Activated CD4-positive, alpha-beta memory T cell treated with anti-CD3 and anti-CD28 coated beads for 36 hours (primary cell): Measurements from ENCODE around the gene GLRA3. TPM values are rescaled to one million over a fixed set of nuclear protein-coding genes. Genes with fewer than 3 reads are reported as not detected.
A peak's percentile ranks its signal among the peaks of the same experiment; 100 is the strongest.

ENCODE experiments used
- CTCF ChIA-PET: fragments of 350-600 bp; sonication (Branson Sonifier 250); formaldehyde crosslinking; loops from one replicate; lab custom pipeline; 2021; ENCODE audit warnings: antibody characterized with exemption, inconsistent platforms; lab: Charles Lee
- POLR2A ChIA-PET: fragments of 350-600 bp; sonication (Branson Sonifier 250); formaldehyde crosslinking; loops from one replicate; lab custom pipeline; 2021; ENCODE audit warnings: antibody characterized with exemption; lab: Charles Lee
- DNase-seq: peaks from one replicate; pipeline ENCODE4 v3.0.0-alpha.2; 2020
- H3K27ac Mint-ChIP-seq: one replicate; pipeline ENCODE4 v1.8.0; 2021; ENCODE audit warnings: mixed read lengths
- H3K27me3 Mint-ChIP-seq: one replicate; pipeline ENCODE4 v1.8.0; 2021; ENCODE audit warnings: mixed read lengths
- H3K36me3 Mint-ChIP-seq: one replicate; pipeline ENCODE4 v1.8.0; 2021; ENCODE audit warnings: mixed read lengths
- H3K4me1 Mint-ChIP-seq: one replicate; pipeline ENCODE4 v1.8.0; 2021; ENCODE audit warnings: low read depth, mixed read lengths
- H3K4me3 Mint-ChIP-seq: one replicate; pipeline ENCODE4 v1.8.0; 2021; ENCODE audit warnings: mild to moderate bottlenecking, mixed read lengths
- H3K9me3 Mint-ChIP-seq: one replicate; pipeline ENCODE4 v1.8.0; 2021; ENCODE audit warnings: mixed read lengths
- intact Hi-C: fragments of 100-400 bp; cut with micrococcal nuclease; formaldehyde crosslinking; loops from one replicate; pipeline ENCODE4 v1.15.1; 2023
- total RNA-seq, 2 experiments: library from RNA; stranded (reverse); gene quantifications; one replicate each; pipeline ENCODE4 v1.2.3, GENCODE V29; 2021

The GLRA3 gene
- total RNA-seq, 2 experiments from 2014 or later = not detected

GRCh38 chr4:174746710-174747109 lies 82.3 kb downstream of the GLRA3 start:
- H3K9me3 Mint-ChIP-seq = peaks cover 10% of the 10 kb centered on the region
- no peaks in the 10 kb centered on the region for H3K27me3 Mint-ChIP-seq
- no peak overlapping the region for H3K27ac Mint-ChIP-seq
- no peaks in the 10 kb centered on the region for H3K36me3 Mint-ChIP-seq
- H3K4me3 Mint-ChIP-seq = no peak overlapping the region
- CTCF ChIA-PET = no interaction called here
- DNase-seq = no peak
- no peaks in the 10 kb centered on the region for H3K4me1 Mint-ChIP-seq
- intact Hi-C loops = no loop called here
- POLR2A ChIA-PET = no interaction called here

DNA sequence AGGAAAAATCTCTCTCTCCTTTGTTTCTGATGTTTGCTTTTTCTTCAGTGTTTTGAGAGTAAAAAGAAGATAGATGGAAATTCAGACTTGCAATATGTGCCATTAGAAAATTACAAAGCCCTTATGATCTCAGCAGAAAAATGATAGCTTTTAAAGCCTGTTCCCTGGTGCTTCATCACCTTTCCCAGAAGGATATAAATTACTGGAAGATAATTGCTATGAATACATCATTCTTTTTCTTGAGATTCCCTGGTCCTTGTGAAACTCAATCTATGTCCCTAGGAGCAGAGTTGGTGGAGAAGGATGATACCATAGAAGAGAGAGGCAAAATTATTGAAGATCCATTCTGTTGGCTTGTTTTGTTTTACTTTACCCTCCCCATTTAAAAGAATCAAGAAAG lies 86.5 kb downstream of the GLRA3 start:
- intact Hi-C loops = no loop called here
- no peaks in the 10 kb centered on the region for H3K4me1 Mint-ChIP-seq
- H3K27ac Mint-ChIP-seq = no peak overlapping the region
- no peaks in the 10 kb centered on the region for H3K27me3 Mint-ChIP-seq
- POLR2A ChIA-PET = no interaction called here
- no peaks in the 10 kb centered on the region for H3K36me3 Mint-ChIP-seq
- H3K9me3 Mint-ChIP-seq = peaks cover 10% of the 10 kb centered on the region
- no peak overlapping the region for H3K4me3 Mint-ChIP-seq
- no peak for DNase-seq
- CTCF ChIA-PET = no interaction called here

DNA sequence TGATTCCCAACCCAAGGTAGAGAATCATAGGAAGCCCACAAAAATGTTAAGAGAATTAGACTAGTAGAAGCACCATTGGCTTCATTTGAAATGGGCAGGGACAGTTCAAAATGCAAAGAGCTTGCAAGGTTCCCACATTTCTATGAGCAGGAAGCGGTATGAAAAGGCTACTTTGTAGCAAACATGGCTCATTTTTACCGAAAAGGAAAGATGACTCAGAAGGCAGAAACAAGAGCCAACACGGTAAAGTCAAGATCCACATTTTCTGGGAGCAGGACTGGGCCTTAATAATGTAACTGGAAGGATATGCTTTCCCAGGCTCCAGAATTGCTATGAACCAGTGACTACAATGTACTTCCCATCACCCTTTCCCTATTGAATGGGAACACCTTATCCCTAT lies 89.5 kb downstream of the GLRA3 start:
- no peak overlapping the region for H3K27ac Mint-ChIP-seq
- no peaks in the 10 kb centered on the region for H3K4me1 Mint-ChIP-seq
- intact Hi-C loops = no loop called here
- no peak overlapping the region for H3K4me3 Mint-ChIP-seq
- POLR2A ChIA-PET = no interaction called here
- H3K36me3 Mint-ChIP-seq = no peaks in the 10 kb centered on the region
- CTCF ChIA-PET = no interaction called here
- peaks cover 3% of the 10 kb centered on the region for H3K9me3 Mint-ChIP-seq
- H3K27me3 Mint-ChIP-seq = no peaks in the 10 kb centered on the region
- no peak for DNase-seq

- no peaks in the 10 kb centered on the region for H3K27me3 Mint-ChIP-seq
- H3K36me3 Mint-ChIP-seq = no peaks in the 10 kb centered on the region
- intact Hi-C loops = no loop called here
- ChIA-PET CTCF (no interaction called here), POLR2A (no interaction called here)
- H3K9me3 Mint-ChIP-seq = no peaks in the 10 kb centered on the region
- DNase-seq = no peak
- no peak overlapping the region for H3K27ac Mint-ChIP-seq
- H3K4me3 Mint-ChIP-seq = no peak overlapping the region
- no peaks in the 10 kb centered on the region for H3K4me1 Mint-ChIP-seq
Measured at GRCh38 chr4:174734181-174734580, 94.9 kb downstream of the GLRA3 start.

- POLR2A ChIA-PET = no interaction called here
Measured at GRCh38 chr4:174717828-174718227, 111.2 kb downstream of the GLRA3 start.

DNA sequence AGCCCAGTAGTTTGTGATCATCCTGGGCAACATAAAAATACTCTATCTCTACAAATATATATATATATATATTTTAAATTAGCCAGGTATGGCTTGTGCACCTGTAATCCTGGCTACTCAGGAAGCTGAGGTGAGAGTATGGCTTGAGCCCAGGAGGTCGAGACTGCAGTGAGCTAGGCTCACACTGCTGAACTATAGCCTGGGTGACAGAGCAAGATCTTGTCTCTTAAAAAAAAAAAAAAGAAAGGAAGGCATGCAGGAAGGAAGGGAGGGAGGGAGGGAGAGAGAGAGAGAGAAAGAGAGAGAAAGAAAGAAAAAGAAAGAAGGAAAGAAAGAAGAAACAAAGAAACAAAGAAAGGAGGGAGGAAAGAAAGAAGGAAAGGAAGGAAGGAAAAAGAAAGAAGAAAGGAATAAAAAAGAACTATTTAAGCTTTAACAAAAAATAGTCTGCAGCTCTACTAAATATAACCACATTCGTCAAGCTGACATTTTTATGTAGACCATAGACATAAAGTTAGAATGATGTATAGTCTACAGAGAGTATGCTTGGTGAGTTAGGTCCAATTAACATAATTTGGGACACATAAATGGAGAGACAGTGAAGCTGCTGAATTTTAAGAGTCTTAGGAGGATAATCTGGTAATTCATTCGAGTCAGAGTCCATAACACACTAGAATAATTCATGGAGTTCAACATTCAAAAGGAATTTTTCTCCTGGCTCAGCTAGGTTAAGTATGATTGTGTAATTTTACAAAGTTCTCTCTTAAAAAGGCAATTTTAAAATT lies 111.9 kb downstream of the GLRA3 start:
- Mint-ChIP-seq H3K27ac (no peak overlapping the region), H3K4me3 (no peak overlapping the region), H3K27me3 (no peaks in the 10 kb centered on the region), H3K36me3 (no peaks in the 10 kb centered on the region), H3K4me1 (no peaks in the 10 kb centered on the region), H3K9me3 (no peaks in the 10 kb centered on the region)
- ChIA-PET POLR2A (no interaction called here), CTCF (no interaction called here)
- DNase-seq = no peak
- intact Hi-C loops = no loop called here

More at GRCh38 chr4:174717828-174718227, 111.2 kb downstream of the GLRA3 start:
- no peak for DNase-seq
- Mint-ChIP-seq H3K27me3 (no peaks in the 10 kb centered on the region), H3K9me3 (no peaks in the 10 kb centered on the region), H3K27ac (no peak overlapping the region), H3K4me1 (no peaks in the 10 kb centered on the region), H3K36me3 (no peaks in the 10 kb centered on the region), H3K4me3 (no peak overlapping the region)
- intact Hi-C loops = no loop called here
- CTCF ChIA-PET = no interaction called here

- DNase-seq = peak; percentile 23
- ChIA-PET CTCF (interaction anchor here (0.7 to 1.3 kb wide), 2 partner anchors 10 to 18 kb away, joined by 3 to 5 read pairs; no protein-coding TSS in a partner anchor), POLR2A (no interaction called here)
- Mint-ChIP-seq H3K36me3 (no peaks in the 10 kb centered on the region), H3K4me3 (no peak overlapping the region), H3K27me3 (no peaks in the 10 kb centered on the region), H3K9me3 (no peaks in the 10 kb centered on the region), H3K4me1 (no peaks in the 10 kb centered on the region), H3K27ac (no peak overlapping the region)
- intact Hi-C loops = loop anchor here (2.0 kb wide), 1 partner anchor 350 kb away; no protein-coding TSS in a partner anchor
Measured at GRCh38 chr4:174714393-174715211, 114.4 kb downstream of the GLRA3 start.

- no peaks in the 10 kb centered on the region for H3K36me3 Mint-ChIP-seq
- H3K4me1 Mint-ChIP-seq = no peaks in the 10 kb centered on the region
- CTCF ChIA-PET = interaction anchor here (0.7 to 1.4 kb wide), 4 partner anchors 75 to 354 kb away, joined by 3 to 4 read pairs (median 3); no protein-coding TSS in a partner anchor
- DNase-seq = no peak
- no peak overlapping the region for H3K4me3 Mint-ChIP-seq
- no peaks in the 10 kb centered on the region for H3K9me3 Mint-ChIP-seq
- intact Hi-C loops = loop anchor here (2.0 kb wide), 1 partner anchor 349 kb away; no protein-coding TSS in a partner anchor
- H3K27ac Mint-ChIP-seq = no peak overlapping the region
- POLR2A ChIA-PET = no interaction called here
- H3K27me3 Mint-ChIP-seq = no peaks in the 10 kb centered on the region
Measured at GRCh38 chr4:174713821-174714220, 115.2 kb downstream of the GLRA3 start.

DNA sequence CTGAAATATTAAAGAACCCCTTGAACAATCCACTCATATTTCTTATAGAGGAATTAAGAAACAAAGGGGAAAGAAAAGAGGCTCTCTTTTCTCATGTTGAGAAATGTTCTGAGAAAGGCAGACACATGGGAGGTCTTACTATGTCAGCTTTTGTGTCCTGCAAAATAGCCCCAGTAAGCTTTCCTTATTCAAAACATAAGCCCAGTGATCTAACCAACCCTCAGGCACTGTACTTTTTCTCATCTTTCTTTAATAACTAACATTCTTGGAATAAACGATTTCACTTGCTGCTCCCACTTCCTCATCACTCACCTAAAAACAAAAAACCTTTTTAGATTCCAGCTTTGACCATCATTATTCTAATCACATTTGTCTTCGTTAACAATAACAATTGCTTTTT lies 115.9 kb downstream of the GLRA3 start:
- Mint-ChIP-seq H3K27ac (no peak overlapping the region), H3K4me1 (no peaks in the 10 kb centered on the region), H3K4me3 (no peak overlapping the region), H3K27me3 (no peaks in the 10 kb centered on the region), H3K36me3 (no peaks in the 10 kb centered on the region), H3K9me3 (no peaks in the 10 kb centered on the region)
- ChIA-PET CTCF (interaction anchor here (0.7 to 1.4 kb wide), 4 partner anchors 75 to 353 kb away, joined by 3 to 4 read pairs (median 3); no protein-coding TSS in a partner anchor), POLR2A (no interaction called here)
- no peak for DNase-seq
- intact Hi-C loops = no loop called here

DNA sequence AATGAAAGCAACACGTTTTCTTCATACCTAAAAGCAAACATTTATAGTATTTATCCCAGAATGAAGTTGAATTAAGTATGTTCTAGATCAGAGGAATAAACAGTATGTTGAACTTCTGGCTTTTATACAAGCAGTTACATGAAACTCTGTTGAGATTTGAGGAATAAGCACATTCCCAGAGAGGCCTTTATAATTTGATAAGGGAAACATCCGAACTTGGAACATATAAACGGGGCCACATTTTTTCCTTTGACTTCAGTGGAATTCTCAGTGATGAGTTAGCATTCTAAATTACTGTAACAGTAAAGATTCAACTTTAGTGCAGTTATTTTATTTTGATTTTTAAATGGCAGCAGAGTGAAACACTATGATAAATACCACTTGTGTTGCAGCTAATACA lies 119.5 kb downstream of the GLRA3 start:
- H3K27ac Mint-ChIP-seq = no peak overlapping the region
- no peaks in the 10 kb centered on the region for H3K36me3 Mint-ChIP-seq
- no peak for DNase-seq
- CTCF ChIA-PET = no interaction called here
- intact Hi-C loops = no loop called here
- POLR2A ChIA-PET = no interaction called here
- no peaks in the 10 kb centered on the region for H3K9me3 Mint-ChIP-seq
- H3K4me1 Mint-ChIP-seq = no peaks in the 10 kb centered on the region
- no peak overlapping the region for H3K4me3 Mint-ChIP-seq
- H3K27me3 Mint-ChIP-seq = no peaks in the 10 kb centered on the region

GRCh38 chr4:174708381-174708780 lies 120.7 kb downstream of the GLRA3 start:
- ChIA-PET POLR2A (no interaction called here), CTCF (no interaction called here)
- H3K4me3 Mint-ChIP-seq = no peak overlapping the region
- no peaks in the 10 kb centered on the region for H3K36me3 Mint-ChIP-seq
- intact Hi-C loops = no loop called here
- no peak for DNase-seq
- H3K27me3 Mint-ChIP-seq = no peaks in the 10 kb centered on the region
- no peaks in the 10 kb centered on the region for H3K9me3 Mint-ChIP-seq
- H3K27ac Mint-ChIP-seq = no peak overlapping the region
- no peaks in the 10 kb centered on the region for H3K4me1 Mint-ChIP-seq

DNA sequence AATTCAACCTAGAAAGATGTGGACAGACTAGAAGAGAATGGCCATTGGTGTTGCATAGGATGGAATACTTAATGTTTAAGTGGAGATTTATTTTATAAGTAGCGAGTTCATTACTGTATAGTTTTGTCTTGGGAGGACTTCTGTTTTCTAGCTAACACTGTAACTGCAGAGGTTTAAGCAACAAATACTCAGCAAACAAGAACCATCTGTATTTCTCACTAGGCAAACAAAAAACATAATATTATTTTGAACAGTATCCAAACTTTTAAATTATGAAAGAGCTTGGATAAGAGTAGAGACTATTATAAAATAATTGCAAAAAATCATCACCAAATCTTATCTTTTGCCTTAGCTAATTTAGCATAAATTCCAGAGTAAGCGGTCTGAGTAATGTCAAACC lies 121.1 kb downstream of the GLRA3 start:
- no peaks in the 10 kb centered on the region for H3K36me3 Mint-ChIP-seq
- ChIA-PET POLR2A (no interaction called here), CTCF (no interaction called here)
- H3K27ac Mint-ChIP-seq = no peak overlapping the region
- no peaks in the 10 kb centered on the region for H3K27me3 Mint-ChIP-seq
- no peaks in the 10 kb centered on the region for H3K4me1 Mint-ChIP-seq
- H3K9me3 Mint-ChIP-seq = no peaks in the 10 kb centered on the region
- no peak overlapping the region for H3K4me3 Mint-ChIP-seq
- DNase-seq = no peak
- intact Hi-C loops = loop anchor here (1.0 to 2.0 kb wide), 2 partner anchors 79 to 349 kb away; no protein-coding TSS in a partner anchor
